Stomach (tissue), 9 donors: Measurements from ENCODE around the gene ADGRG1. TPM values are rescaled to one million over a fixed set of nuclear protein-coding genes. Genes with fewer than 3 reads are reported as not detected.

Source experiments
- DNase-seq, 2 donors: peaks; one replicate each; pipeline versions ENCODE4 v3.0.0 to v3.0.0-alpha.2; 2013 to 2019
- H3K27ac ChIP-seq, 5 donors: fragments of 200-600 bp in 4 of 5; sonication (generic) in 4 of 5; one replicate each; pipeline ENCODE4 v1.5.1; 2013 to 2019; ENCODE audit warnings: mild to moderate bottlenecking in 1 of 5, moderate library complexity in 1 of 5
- H3K27me3 ChIP-seq, 3 donors: fragments of 200-600 bp; sonication (generic); one replicate each; pipeline ENCODE4 v1.5.1; 2017 to 2019; ENCODE audit warnings: mixed run types in 1 of 3
- H3K36me3 ChIP-seq, 4 donors: fragments of 200-600 bp; sonication (generic); 1 replicate in 3 of 4; 2 replicates in 1 of 4; pipeline ENCODE4 v1.5.1; 2016 to 2019
- H3K4me1 ChIP-seq, 4 donors: fragments of 200-600 bp; sonication (generic); one replicate each; pipeline ENCODE4 v1.5.1; 2016 to 2019
- H3K4me3 ChIP-seq, 4 donors: fragments of 200-600 bp; sonication (generic) in 3 of 4; one replicate each; pipeline ENCODE4 v1.5.1; 2016 to 2019; ENCODE audit warnings: mild to moderate bottlenecking in 1 of 4
- H3K9me3 ChIP-seq, 4 donors: fragments of 200-600 bp; sonication (generic); one replicate each; pipeline ENCODE4 v1.5.1; 2016 to 2019
- EP300 ChIP-seq: sonication (generic); formaldehyde crosslinking; IDR thresholded peaks from one replicate; pipeline ENCODE4 v1.6.1; 2017; ENCODE audit warnings: antibody characterized with exemption
- POLR2A ChIP-seq, 4 donors: fragments of 450-650 bp; IDR thresholded peaks; one replicate each; pipeline ENCODE4 v1.6.1; 2016; ENCODE audit warnings: antibody characterized with exemption in 4 of 4, control low read depth in 2 of 4, mild to moderate bottlenecking in 1 of 4, moderate library complexity in 1 of 4
- POLR2AphosphoS5 ChIP-seq, 3 donors: sonication (generic); formaldehyde crosslinking; IDR thresholded peaks; one replicate each; pipeline ENCODE4 v1.6.1; 2016; ENCODE audit warnings: antibody characterized with exemption in 3 of 3
- WGBS, 5 donors: extraction: QIAGEN DNeasy Blood & Tissue Kit in 3 of 5; methylation state at CpG; one replicate each; pipeline versions ENCODE4 v1.1.5 to v1.1.7; 2013 to 2018; 5-methylcytosine and 5-hydroxymethylcytosine counted together
- intact Hi-C: fragments of 100-400 bp; cut with DNase I; formaldehyde crosslinking; loops from one replicate; pipeline ENCODE4 v1.15.1; 2023; ENCODE audit warnings: low total_unique reads
- polyA plus RNA-seq, 3 donors: library from polyadenylated mRNA; stranded (reverse); fragments of 200-250 nt; gene quantifications; one replicate each; pipeline ENCODE4 v1.2.3, GENCODE V29; 2013
- total RNA-seq, 5 donors: library from RNA; depleted of rRNA; stranded (reverse); fragments of >200 nt; gene quantifications; one replicate each; pipeline versions ENCODE4 v1.1.0 to v1.2.3, GENCODE V29; 2014 to 2016
- TF ChIP-seq, protein P1 (sequence below), 7 experiments: fragments of 450-650 bp in 4 of 7; fragments of 200-600 bp in 3 of 7; sonication (generic) in 3 of 7; IDR thresholded peaks; one replicate each; pipeline ENCODE4 v1.5.1; 2016 to 2019; ENCODE audit warnings: antibody characterized with exemption in 7 of 7, control low read depth in 2 of 7, mild to moderate bottlenecking in 1 of 7
- donor health status: healthy with polysubstance abuse.
- donor health status: Bipolar disorder and iron deficiency.
- donor health status: healthy.

Gene ADGRG1
- total and polyA plus RNA-seq, 8 donors = 8.9 to 84.8 (median 32.1) TPM

DNA sequence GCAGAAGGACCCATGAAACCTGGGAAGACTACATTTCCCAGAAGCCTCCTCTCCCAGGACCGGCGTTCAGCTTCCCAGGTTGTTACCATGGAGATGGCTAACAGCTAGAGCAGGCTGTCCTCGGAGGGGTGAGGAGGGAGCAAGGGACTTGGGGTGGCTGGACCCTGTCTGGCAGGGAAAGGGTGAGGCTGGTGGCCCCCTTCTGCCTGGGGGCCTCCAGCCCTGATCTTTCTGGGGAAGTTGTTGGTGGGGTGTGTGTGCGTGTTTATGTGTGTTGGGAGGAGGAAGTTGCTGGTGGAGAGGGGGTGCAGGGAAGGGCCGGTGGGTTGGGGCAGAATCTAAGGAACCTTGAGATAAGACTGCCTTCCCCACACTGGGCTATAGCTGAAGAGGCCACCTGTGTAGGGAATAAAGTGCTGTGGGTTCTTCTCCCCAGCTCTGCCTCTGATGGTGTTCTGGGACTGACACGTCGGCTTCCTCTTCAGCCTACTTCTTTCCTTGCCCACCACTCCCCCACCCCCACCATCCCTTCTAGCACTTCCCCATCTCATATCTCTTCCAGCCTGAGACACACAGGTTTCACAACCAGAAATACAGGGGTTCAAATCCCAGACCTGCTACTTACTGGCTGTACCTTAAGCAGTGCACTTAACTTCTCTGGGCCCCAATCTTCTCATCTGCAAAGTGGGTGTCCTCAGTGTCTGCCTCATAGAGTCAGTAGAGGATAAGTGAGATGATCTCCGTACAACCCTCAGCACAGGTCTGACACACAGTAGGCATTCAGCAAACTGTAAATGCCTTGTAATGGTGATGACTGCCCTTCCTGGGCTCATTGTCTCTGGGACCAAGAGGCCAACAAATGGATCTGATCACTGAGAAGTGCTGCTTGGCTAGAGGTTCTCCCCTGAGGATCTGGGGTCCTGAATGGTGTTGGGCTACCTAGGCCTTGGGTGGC, 66.6 kb downstream of the ADGRG1 start, which contains the start of gene DRC7:
DRC7 (plus strand) TSS at position 82 of the 955 bp plus-strand sequence. CDS start 3,144 bp downstream, outside the sequence.
- 32 to 43% (median 41%) methylated on average over 8 of the region's 8 CpGs for WGBS, 5 donors
- peak within 1 kb of the TSS in 2 of 5 donors; percentile 2 to 38 for H3K27ac ChIP-seq
- no peaks in the 10 kb centered on the region for H3K36me3 ChIP-seq
- intact Hi-C loops = no loop called here
- peaks cover 0 to 19% (median under 1%) of the 10 kb centered on the region in 4 donors for H3K4me1 ChIP-seq
- H3K4me3 ChIP-seq = peak within 1 kb of the TSS in 2 of 4 donors; percentile 10 to 25
- TF ChIP-seq POLR2A (IDR thresholded peaks at IDR 0.05) (no peak), POLR2AphosphoS5 (IDR thresholded peaks at IDR 0.05) (no peak), EP300 (no peak)
- TF ChIP-seq, protein P1, sequence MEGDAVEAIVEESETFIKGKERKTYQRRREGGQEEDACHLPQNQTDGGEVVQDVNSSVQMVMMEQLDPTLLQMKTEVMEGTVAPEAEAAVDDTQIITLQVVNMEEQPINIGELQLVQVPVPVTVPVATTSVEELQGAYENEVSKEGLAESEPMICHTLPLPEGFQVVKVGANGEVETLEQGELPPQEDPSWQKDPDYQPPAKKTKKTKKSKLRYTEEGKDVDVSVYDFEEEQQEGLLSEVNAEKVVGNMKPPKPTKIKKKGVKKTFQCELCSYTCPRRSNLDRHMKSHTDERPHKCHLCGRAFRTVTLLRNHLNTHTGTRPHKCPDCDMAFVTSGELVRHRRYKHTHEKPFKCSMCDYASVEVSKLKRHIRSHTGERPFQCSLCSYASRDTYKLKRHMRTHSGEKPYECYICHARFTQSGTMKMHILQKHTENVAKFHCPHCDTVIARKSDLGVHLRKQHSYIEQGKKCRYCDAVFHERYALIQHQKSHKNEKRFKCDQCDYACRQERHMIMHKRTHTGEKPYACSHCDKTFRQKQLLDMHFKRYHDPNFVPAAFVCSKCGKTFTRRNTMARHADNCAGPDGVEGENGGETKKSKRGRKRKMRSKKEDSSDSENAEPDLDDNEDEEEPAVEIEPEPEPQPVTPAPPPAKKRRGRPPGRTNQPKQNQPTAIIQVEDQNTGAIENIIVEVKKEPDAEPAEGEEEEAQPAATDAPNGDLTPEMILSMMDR (IDR thresholded peaks at IDR 0.05) = no peak
- H3K9me3 ChIP-seq = no peaks in the 10 kb centered on the region
- peaks cover 0 to 9% (median 0%) of the 10 kb centered on the region in 3 donors for H3K27me3 ChIP-seq
- peak; percentile 57 to 91 for DNase-seq

DNA sequence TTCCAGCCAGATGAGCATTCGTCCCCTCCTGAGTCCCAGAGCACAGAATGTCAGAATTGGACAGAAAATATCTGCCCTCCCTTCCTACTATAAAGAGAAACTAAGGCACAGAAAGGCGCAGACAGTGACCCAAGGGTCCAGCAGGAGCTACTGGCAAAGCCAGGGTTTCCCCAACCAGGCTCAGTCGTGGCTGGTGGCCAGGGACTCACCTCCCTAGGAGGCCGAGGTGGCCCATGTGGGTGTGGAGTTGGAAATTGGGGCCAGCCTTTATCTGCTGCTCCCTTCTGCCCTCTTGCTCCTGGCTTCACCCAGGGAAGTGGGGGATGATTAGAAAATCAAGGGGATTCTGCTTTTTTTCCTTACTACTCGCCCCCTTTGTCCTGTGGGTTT, 67.2 kb downstream of the ADGRG1 start:
- no peak overlapping the region for H3K4me3 ChIP-seq
- intact Hi-C loops = no loop called here
- H3K27me3 ChIP-seq = peaks cover 0 to 5% (median 0%) of the 10 kb centered on the region in 3 donors
- no peak overlapping the region for H3K27ac ChIP-seq
- no peak for DNase-seq
- TF ChIP-seq EP300 (no peak), POLR2A (IDR thresholded peaks at IDR 0.05) (no peak), POLR2AphosphoS5 (IDR thresholded peaks at IDR 0.05) (no peak)
- TF ChIP-seq, protein P1 (IDR thresholded peaks at IDR 0.05) = no peak
- WGBS, 5 donors = 56 to 72% (median 69%) methylated on average over 2 to 5 of the region's 5 CpGs
- H3K9me3 ChIP-seq = no peaks in the 10 kb centered on the region
- no peaks in the 10 kb centered on the region for H3K36me3 ChIP-seq
- H3K4me1 ChIP-seq = peaks cover 0 to 13% (median under 1%) of the 10 kb centered on the region in 4 donors

DNA sequence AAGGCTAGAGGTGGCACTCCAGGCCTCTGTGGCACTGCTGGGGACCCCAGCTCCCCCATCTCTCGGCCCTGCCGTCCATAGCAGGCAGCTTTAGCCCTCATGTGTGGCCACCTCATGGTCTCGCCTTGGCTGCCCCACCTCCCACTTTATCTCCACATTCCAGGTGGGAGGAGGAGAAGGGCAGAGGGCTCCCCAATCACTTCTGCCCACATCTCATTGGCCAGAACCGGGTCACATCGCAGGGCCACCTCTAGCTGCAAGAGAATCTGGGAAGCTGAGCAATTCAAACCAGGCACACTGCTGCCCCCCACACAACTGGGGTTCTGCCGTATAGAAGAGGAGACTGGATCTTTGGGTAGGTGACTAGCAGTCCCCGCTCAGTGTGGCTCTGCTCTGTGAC, 67.8 kb downstream of the ADGRG1 start:
- Histone ChIP-seq H3K27me3 (peaks cover 0 to 2% (median 0%) of the 10 kb centered on the region in 3 donors), H3K4me3 (no peak overlapping the region), H3K27ac (no peak overlapping the region), H3K9me3 (no peaks in the 10 kb centered on the region), H3K36me3 (no peaks in the 10 kb centered on the region), H3K4me1 (peaks cover 2 to 16% (median 6%) of the 10 kb centered on the region in 4 donors)
- no peak for DNase-seq
- intact Hi-C loops = no loop called here
- TF ChIP-seq POLR2AphosphoS5 (IDR thresholded peaks at IDR 0.05) = no peak
- TF ChIP-seq EP300 = no peak
- no peak for TF ChIP-seq POLR2A (IDR thresholded peaks at IDR 0.05)
- TF ChIP-seq, protein P1 (IDR thresholded peaks at IDR 0.05) = no peak
- 88 to 97% (median 91%) methylated on average over 5 to 7 of the region's 7 CpGs for WGBS, 5 donors

DNA sequence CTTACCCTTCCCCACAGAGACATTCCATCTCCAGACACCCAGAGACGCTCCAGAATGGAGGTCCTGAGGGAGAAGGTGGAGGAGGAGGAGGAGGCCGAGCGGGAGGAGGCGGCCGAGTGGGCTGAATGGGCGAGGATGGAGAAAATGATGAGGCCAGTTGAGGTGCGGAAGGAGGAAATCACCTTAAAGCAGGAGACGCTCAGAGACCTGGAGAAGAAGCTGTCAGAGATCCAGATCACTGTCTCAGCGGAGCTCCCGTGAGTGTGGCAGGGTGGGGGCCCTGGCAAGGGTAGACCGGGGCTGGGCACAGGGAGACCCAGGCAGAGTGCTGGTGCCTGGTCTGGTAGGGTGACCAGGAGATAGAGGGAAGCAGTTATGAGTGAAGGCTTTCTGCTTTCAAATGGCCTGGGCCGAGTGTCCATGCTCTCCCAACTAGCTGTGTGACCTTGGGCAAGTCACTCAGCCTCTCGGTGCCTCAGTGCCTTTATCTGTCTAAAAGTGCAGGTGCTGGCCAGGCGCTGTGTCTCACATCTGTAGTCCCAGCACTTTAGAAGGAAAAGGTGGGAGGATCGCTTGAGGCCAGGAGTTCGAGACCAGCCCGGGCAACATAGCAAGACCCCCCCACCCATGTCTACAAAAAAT, 69.6 kb downstream of the ADGRG1 start:
- DNase-seq = no peak
- Histone ChIP-seq H3K4me3 (no peak overlapping the region), H3K4me1 (peaks cover 8 to 19% (median 13%) of the 10 kb centered on the region in 4 donors), H3K36me3 (no peaks in the 10 kb centered on the region), H3K9me3 (no peaks in the 10 kb centered on the region), H3K27ac (no peak overlapping the region), H3K27me3 (no peaks in the 10 kb centered on the region)
- TF ChIP-seq POLR2A (IDR thresholded peaks at IDR 0.05) (no peak), EP300 (no peak), POLR2AphosphoS5 (IDR thresholded peaks at IDR 0.05) (no peak)
- TF ChIP-seq, protein P1 (IDR thresholded peaks at IDR 0.05) = no peak
- 88 to 95% (median 92%) methylated on average over 15 to 17 of the region's 17 CpGs for WGBS, 5 donors
- intact Hi-C loops = no loop called here
